SK-N-SH treated with all-trans-retinoic acid at 6 μM for 48 hours (cell line): ENCODE results near the gene LIMD2.

Experiments used
- ARNTL ChIP-seq: fragments of 450-650 bp; formaldehyde crosslinking; IDR thresholded peaks from 2 replicates; pipeline ENCODE4 v1.5.0; 2020; ENCODE audit warnings: low read depth, mild to moderate bottlenecking, moderate library complexity, borderline replicate concordance
- CSDC2 ChIP-seq: fragments of 250-450 bp; sonication (Bioruptor Pico); IDR thresholded peaks from 2 replicates; pipeline ENCODE4 v1.5.0; 2020; ENCODE audit warnings: mild to moderate bottlenecking, moderate library complexity
- RARB ChIP-seq: fragments of 250-450 bp; sonication (Bioruptor Pico); IDR thresholded peaks from 2 replicates; pipeline ENCODE4 v1.8.0; 2021; ENCODE audit warnings: mild to moderate bottlenecking, moderate library complexity
- SNAI2 ChIP-seq: fragments of 250-450 bp; sonication (Bioruptor Pico); IDR thresholded peaks from 2 replicates; pipeline ENCODE4 v1.5.0; 2020; ENCODE audit warnings: mild to moderate bottlenecking, moderate library complexity
- ZNF70 ChIP-seq: fragments of 450-650 bp; formaldehyde crosslinking; IDR thresholded peaks from 2 replicates; pipeline ENCODE4 v1.5.0; 2020; ENCODE audit warnings: mild to moderate bottlenecking, moderate library complexity
- TF ChIP-seq, protein P1 (sequence below): fragments of 250-450 bp; sonication (Bioruptor Pico); IDR thresholded peaks from 2 replicates; pipeline ENCODE4 v1.5.1; 2020; ENCODE audit warnings: low read depth, mild to moderate bottlenecking, moderate library complexity

DNA sequence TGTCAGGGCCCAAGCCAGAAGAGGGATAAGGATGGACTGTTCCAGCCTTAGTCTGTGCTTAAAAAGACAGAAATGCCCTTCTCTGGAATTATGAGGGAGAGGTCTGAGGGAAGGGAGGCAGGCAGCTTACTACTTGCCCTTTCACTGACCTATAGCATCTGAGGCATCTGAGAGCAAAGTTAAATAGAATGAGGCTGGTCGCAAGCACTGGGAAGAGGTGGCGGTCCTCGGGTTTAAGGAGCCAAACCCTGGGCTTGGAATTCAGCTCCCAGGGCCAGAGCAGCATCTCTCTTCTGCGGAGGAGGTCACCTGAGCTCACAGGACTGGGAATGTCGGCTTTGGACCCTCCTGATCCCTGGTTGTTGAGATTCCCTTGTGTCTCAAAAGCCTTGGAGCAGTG lies 3.1 kb upstream of the LIMD2 start:
- TF ChIP-seq ARNTL (no peak), SNAI2 (CRISPR knock-in tag) (no peak), ZNF70 (CRISPR knock-in tag) (no peak), CSDC2 (CRISPR knock-in tag) (no peak), RARB (no peak)
- TF ChIP-seq, protein P1, sequence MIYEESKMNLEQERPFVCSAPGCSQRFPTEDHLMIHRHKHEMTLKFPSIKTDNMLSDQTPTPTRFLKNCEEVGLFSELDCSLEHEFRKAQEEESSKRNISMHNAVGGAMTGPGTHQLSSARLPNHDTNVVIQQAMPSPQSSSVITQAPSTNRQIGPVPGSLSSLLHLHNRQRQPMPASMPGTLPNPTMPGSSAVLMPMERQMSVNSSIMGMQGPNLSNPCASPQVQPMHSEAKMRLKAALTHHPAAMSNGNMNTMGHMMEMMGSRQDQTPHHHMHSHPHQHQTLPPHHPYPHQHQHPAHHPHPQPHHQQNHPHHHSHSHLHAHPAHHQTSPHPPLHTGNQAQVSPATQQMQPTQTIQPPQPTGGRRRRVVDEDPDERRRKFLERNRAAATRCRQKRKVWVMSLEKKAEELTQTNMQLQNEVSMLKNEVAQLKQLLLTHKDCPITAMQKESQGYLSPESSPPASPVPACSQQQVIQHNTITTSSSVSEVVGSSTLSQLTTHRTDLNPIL (CRISPR knock-in tag) = no peak
